Lower leg skin (tissue), 4 donors: ENCODE results near the gene GPR83. TPM values are rescaled to one million over a fixed set of nuclear protein-coding genes. Genes with fewer than 3 reads are reported as not detected.

ENCODE experiments used
- DNase-seq, 2 donors: peaks; one replicate each; pipeline ENCODE4 v3.0.0-alpha.2; 2019; ENCODE audit warnings: low spot score in 2 of 2
- H3K4me3 ChIP-seq: fragments of 200-600 bp; sonication (generic); 2 replicates; pipeline ENCODE4 v1.5.1; 2017; ENCODE audit warnings: mild to moderate bottlenecking, low read depth; ENCODE audit not compliant: poor library complexity, severe bottlenecking
- CTCF ChIP-seq, 3 donors: fragments of 450-650 bp; IDR thresholded peaks; one replicate each; pipeline ENCODE4 v1.5.1; 2016; ENCODE audit warnings: antibody characterized with exemption in 3 of 3, mild to moderate bottlenecking in 3 of 3, moderate library complexity in 2 of 3
- POLR2A ChIP-seq, 2 donors: fragments of 450-650 bp; IDR thresholded peaks; one replicate each; pipeline ENCODE4 v1.6.1; 2016 to 2017; ENCODE audit warnings: antibody characterized with exemption in 2 of 2, mild to moderate bottlenecking in 1 of 2, moderate library complexity in 1 of 2
- WGBS, 2 donors: methylation state at CpG; one replicate each; pipeline ENCODE4 v1.1.5; 2018; 5-methylcytosine and 5-hydroxymethylcytosine counted together
- intact Hi-C: fragments of 100-400 bp; cut with DNase I; formaldehyde crosslinking; loops from one replicate; pipeline ENCODE4 v1.15.0; 2023; ENCODE audit warnings: low total_unique reads
- total RNA-seq, 4 donors: library from RNA; depleted of rRNA; stranded (reverse); fragments of >200 nt; gene quantifications; one replicate each; pipeline ENCODE4 v1.1.0, GENCODE V29; 2016

GPR83 gene
- total RNA-seq, 4 donors from 2014 or later = 0.29 TPM; not detected in 3

GRCh38 chr11:94343495-94343894, 57.7 kb downstream of the GPR83 start:
- WGBS, 2 donors = 65 to 72% methylated on average over 1 of the region's 1 CpG
- DNase-seq = no peak
- intact Hi-C loops = no loop called here
- no peak overlapping the region for H3K4me3 ChIP-seq
- no peak for TF ChIP-seq CTCF (IDR thresholded peaks at IDR 0.05)
- TF ChIP-seq POLR2A (IDR thresholded peaks at IDR 0.05) = no peak

- no peak overlapping the region for H3K4me3 ChIP-seq
- TF ChIP-seq POLR2A (IDR thresholded peaks at IDR 0.05) = no peak
- TF ChIP-seq CTCF (IDR thresholded peaks at IDR 0.05) = no peak
- DNase-seq = no peak
- intact Hi-C loops = no loop called here
- WGBS, 2 donors = 44 to 47% methylated on average over 3 of the region's 3 CpGs
These were observed 59.0 kb downstream of the GPR83 start for GRCh38 chr11:94342250-94342649.

GRCh38 chr11:94338651-94339050, 62.6 kb downstream of the GPR83 start:
- no peak overlapping the region for H3K4me3 ChIP-seq
- DNase-seq = no peak
- TF ChIP-seq CTCF (IDR thresholded peaks at IDR 0.05) (no peak), POLR2A (IDR thresholded peaks at IDR 0.05) (no peak)
- intact Hi-C loops = no loop called here
- 86 to 90% methylated on average over 3 of the region's 3 CpGs for WGBS, 2 donors

GRCh38 chr11:94336033-94336432, 65.2 kb downstream of the GPR83 start:
- 90 to 92% methylated on average over 6 of the region's 6 CpGs for WGBS, 2 donors
- no peak for DNase-seq
- no peak for TF ChIP-seq CTCF (IDR thresholded peaks at IDR 0.05)
- no peak for TF ChIP-seq POLR2A (IDR thresholded peaks at IDR 0.05)
- H3K4me3 ChIP-seq = no peak overlapping the region
- intact Hi-C loops = no loop called here

GRCh38 chr11:94332814-94333213, 68.4 kb downstream of the GPR83 start:
- TF ChIP-seq POLR2A (IDR thresholded peaks at IDR 0.05) = no peak
- no peak for TF ChIP-seq CTCF (IDR thresholded peaks at IDR 0.05)
- no peak overlapping the region for H3K4me3 ChIP-seq
- no peak for DNase-seq
- intact Hi-C loops = no loop called here

GRCh38 chr11:94330789-94331188, 70.4 kb downstream of the GPR83 start:
- no peak for TF ChIP-seq POLR2A (IDR thresholded peaks at IDR 0.05)
- TF ChIP-seq CTCF (IDR thresholded peaks at IDR 0.05) = no peak
- WGBS, 2 donors = 38 to 55% methylated on average over 2 of the region's 2 CpGs
- no peak overlapping the region for H3K4me3 ChIP-seq
- intact Hi-C loops = loop anchor here (1.0 kb wide), 1 partner anchor 38 kb away; no protein-coding TSS in a partner anchor
- peak in 1 of 2 donors; percentile 17 for DNase-seq
